Measurements from ENCODE around the gene EBF4.
A peak's percentile ranks its signal among the peaks of the same experiment; 100 is the strongest.
"Not testable (repeated sequence)": the region's sequence is repeated elsewhere in the genome, so short reads cannot be mapped to it uniquely, and the experiment has no call there.

The EBF4 gene

DNA sequence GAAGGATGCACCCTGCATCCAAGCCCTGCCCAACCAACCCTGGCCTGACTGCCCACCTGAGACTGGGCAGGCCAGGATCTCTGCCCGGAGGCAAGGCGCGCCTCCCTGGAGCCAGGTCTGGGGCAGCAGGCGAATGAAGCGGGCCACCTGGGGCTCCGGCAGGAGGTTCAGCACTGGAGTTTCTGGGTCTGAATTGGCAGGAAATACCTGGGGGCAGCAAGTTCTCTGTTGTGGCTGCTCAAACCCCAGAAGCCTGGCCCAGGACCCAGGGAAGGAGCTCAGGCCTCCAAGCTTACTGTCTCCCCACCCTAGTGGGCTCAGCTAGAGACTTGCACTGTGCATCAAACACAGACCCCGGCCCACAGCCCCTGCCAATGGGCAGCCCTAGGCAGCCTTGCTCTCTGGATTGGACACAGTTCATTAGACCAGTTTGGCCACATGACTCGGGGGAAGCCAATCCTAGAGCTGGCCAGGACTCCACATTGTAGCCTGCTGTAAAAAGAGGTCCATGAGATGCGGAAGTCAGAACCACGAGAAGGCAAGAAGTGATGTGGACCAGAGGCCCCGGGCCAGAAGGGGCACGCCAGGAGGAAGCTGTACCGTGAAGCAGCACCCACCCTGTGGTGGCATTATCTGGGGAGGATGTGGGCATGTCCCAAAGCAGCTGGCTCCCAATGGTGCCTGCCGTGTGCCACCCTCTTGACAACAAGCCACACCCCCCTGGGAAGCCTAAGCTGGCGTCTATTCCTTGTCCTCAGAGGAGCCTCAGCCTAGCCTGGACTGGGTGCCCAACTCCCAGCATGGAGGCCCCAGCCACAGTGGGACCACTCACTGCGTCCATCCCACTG is 104.8 kb downstream of the EBF4 start:
- no peak for DNase-seq

DNA sequence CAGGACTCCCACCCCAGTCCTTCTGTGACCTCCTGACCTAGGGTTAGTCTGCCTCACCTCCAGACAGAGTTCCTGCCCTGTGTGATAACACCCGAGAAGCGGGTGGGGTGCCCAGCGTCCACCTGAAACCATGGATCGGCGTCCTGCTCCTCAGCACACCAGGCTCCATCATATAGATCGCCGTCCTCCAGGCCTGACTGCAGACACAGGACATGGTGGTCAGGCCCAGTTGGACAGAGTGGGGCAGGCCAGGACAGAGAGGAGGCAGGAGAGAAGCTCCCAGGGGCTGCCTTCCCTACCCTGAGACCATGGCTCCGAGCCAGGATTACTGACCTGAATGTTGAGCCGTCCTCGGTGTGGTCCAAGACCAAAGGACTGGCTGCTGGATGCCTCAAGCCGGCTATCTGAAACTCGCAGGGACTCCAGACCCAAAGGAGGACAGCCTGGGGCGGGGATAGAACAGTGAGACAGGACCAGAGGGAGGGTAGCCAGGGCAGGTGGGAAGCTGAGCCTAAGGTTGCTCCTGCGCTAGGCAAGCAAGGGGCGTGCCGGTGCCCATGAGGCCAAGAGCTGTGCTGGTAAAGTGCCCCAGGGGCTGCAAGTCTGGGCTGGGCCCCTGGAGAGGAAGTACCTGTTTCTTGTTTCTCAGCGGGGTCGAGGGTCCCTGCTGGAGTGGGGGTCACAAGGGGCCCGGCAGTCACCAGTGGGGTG is 105.7 kb downstream of the EBF4 start:
- no peak for DNase-seq

DNA sequence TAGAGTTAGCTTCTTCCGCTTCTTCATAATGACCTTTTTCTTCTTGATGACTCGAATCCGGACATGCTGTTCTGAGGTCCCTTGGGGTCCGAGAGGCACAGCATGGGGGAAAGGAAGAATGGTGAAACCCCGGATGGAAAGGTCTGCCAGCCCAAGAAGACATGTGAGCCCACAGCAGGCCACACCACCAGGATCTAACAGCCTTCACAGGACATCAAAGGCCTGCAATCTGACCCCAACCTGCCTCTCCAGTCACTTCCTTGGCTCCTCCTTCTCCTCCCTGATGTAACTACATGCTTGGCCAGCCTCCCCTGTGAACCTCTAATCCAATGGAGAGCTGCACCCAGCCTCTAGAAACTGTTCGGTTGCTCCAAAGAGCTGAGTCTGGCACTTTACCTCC is 106.2 kb downstream of the EBF4 start:
- no peak for DNase-seq

DNA sequence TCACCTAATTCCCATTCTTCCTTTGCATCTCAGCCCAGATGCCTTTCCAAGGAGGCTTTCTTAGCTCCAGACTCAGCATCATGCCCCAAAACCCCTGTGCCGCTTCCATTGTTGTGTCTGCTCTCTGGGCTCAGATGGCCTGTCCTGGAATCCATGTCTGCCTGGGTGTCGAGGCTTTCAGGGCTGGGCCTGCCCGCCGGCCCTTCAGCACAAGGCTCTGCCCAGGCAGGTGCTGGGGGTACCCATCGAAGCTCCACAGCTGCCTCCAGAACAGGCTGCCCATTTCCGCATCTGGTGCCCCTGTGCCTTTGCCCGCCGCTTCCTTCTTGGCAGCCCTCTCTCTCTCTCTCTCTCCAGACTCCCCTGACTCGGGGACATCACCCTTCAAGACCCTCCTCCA is 106.7 kb downstream of the EBF4 start:
- DNase-seq, result no peak

DNA sequence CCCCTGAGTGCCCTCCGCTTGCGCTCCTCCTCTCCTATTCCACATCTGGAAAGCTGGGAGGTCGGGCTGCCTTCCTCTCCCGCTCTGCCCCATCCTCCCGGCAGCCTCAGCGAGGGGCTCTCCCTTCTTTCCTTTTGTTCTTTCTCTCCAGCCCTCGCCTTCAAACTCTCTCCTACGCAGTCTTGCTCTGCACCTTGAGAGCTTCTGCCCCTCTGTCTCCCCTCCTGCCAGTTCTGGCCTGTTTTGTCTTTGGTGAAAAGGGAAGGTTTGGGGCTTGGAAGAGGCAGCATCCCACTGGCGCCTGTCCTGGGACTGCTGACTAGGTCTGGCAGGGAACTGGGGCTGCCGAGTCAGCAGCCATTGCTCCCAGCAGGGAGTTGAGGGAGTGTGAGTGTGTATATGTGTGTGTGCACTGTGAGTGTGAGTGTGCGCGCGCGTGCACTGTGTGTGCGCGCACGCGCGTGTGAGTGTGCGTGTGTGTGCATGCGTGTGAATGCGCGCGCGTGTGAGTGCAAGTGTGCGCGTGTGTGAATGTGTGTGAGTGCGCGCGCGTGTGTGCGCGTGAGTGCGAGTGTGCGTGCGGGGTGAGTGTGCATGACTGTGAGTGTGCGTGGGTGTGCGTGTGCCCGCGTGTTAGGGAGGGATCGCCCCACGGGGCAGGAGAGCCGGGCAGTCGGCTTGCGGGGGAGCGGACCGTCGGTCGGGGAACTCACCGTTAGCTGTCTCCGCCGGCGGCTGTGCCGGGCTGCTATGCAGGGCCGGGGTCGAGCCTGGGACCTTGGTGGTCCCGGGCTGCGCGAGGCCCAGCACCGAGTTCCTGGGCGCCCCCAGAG is 107.3 kb downstream of the EBF4 start:
- DNase-seq, result no peak

DNA sequence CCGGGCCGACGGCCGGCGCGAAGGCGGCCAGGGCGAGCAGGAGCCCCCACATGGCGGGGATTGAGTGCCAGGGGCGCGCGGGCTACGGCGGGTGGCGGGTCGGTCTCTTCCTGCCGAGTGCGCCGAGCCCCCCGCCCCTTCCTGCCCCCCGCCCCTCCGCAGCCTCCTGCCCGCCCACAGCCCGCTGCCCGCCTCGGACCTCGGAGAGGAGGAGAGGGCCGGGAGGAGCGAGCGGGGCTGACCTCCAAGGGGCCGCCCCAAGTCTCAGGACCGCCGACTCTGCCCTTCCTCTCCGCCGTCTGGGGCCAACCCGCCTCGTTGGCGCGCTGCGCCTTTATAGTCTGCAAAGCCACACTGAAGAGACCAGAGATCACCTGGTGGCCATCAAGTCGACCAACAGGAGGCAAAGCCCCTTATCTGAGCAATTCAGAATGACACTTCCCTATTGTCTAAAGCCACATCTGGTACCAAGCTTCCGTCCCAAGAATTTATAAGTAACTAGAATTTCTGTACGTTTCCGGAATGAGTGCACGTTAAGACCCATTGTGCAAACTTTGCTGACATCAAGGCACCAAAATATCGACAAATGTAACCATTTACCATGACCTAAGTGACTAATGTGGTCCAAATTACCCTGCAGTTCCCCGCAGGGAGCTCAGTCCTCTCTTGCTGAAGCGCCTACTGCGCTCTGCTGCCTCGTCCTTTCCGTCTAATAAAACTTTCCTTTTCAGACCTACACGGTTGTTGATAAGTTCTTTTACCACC is 108.1 kb downstream of the EBF4 start, which contains the start of gene CPXM1:
Gene CPXM1 (minus strand): TSS at position 107 of the 765 bp plus-strand sequence. CDS start 55 bp downstream, at position 52.
- peak; percentile 83 for DNase-seq

- no peak for DNase-seq
These were observed 108.7 kb downstream of the EBF4 start for GRCh38 chr20:2801286-2801728.

DNA sequence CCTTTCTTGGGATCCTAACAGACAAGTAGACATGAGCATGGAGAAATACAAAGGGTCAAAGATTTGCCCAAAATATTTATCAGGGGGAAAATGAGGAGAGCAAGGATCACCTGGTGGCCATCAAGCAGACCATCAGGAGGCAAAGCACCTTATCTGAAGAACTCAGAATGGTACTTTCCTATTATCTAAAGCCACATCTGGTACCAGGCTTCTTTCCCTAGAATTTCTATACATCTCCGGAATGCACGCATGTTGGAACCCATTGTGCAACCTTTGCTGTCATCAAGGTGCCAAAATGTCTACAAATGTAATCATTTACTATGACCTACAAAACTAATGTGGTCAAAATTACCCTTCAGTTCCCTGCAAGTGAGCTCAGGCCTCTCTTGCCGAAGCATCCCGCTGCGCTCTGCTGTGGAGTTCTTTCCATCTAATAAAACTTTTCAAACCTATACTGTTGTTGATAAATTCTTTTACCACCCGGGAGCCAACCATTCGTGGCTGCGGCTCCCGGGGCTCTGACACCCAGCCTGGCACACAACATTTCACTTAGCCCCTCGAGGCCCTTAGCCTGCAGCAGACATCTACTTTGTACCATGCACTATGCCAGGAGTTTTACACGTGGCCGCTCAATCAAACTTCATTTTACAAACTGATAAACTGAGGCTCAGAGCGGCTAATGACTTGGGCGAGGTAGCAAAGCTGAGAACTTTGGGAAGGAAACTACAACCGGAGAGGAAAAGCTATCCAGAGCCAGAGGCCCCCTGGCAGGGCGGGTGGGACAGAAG is 111.7 kb downstream of the EBF4 start:
- DNase-seq, result no peak

- DNase-seq, result peak; percentile 49
These were observed 112.5 kb downstream of the EBF4 start for GRCh38 chr20:2804852-2805688.

- DNase-seq, result no peak
These were observed 113.2 kb downstream of the EBF4 start for GRCh38 chr20:2805689-2806350.

- no peak for DNase-seq
These were observed 113.7 kb downstream of the EBF4 start for GRCh38 chr20:2806351-2806701.

- no peak for DNase-seq
These were observed 114.4 kb downstream of the EBF4 start for GRCh38 chr20:2807019-2807418.

DNA sequence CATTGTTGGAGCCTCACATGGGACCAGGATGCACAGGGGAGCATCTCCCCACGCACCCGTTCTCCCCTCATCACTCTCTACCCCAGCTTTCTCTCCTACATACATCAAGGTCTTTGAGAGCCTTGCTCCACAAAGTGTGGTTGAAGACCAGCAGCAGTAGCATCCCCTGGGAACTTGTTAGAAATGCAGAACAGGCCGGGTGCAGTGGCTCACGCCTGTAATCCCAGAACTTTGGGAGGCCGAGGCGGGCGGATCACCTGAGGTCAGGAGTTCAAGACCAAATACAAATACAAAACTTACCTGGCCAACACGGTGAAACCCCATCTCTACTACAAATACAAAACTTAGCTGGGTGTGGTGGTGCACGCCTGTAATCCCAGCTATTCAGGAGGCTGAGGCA is 115.3 kb downstream of the EBF4 start:
- DNase-seq, result not testable (repeated sequence)

GRCh38 chr20:2809690-2810089 is 117.1 kb downstream of the EBF4 start:
- no peak for DNase-seq
